ENCODE data around the gene FZR1.
A peak's percentile ranks its signal among the peaks of the same experiment; 100 is the strongest.

Gene FZR1

GRCh38 chr19:3533033-3533432 is 26.9 kb downstream of the FZR1 start:
- no peak for DNase-seq

- DNase-seq = no peak
These were observed 27.6 kb downstream of the FZR1 start for GRCh38 chr19:3533563-3534216.

GRCh38 chr19:3534375-3535234 is 28.5 kb downstream of the FZR1 start:
- DNase-seq = no peak

GRCh38 chr19:3535235-3535535 is 29.1 kb downstream of the FZR1 start:
- DNase-seq = no peak

- DNase-seq = no peak
These were observed 29.5 kb downstream of the FZR1 start for GRCh38 chr19:3535563-3535965.

GRCh38 chr19:3535981-3536380 is 29.9 kb downstream of the FZR1 start:
- DNase-seq = no peak

- DNase-seq = peak; percentile 62
These were observed 30.5 kb downstream of the FZR1 start for GRCh38 chr19:3536429-3537100.

- no peak for DNase-seq
These were observed 31.0 kb downstream of the FZR1 start for GRCh38 chr19:3537101-3537437.

- no peak for DNase-seq
These were observed 31.5 kb downstream of the FZR1 start for GRCh38 chr19:3537438-3538240.

- DNase-seq = no peak
These were observed 32.3 kb downstream of the FZR1 start for GRCh38 chr19:3538258-3538929.

GRCh38 chr19:3538965-3539755 is 33.0 kb downstream of the FZR1 start, which contains the start of gene TEKTIP1:
TEKTIP1 (plus strand) TSS chr19:3539174; CDS start chr19:3539178, 4 bp downstream.
- DNase-seq = peak; percentile 63

GRCh38 chr19:3539756-3540118 is 33.6 kb downstream of the FZR1 start:
- no peak for DNase-seq

- DNase-seq = no peak
These were observed 37.3 kb downstream of the FZR1 start for GRCh38 chr19:3543150-3544057.

GRCh38 chr19:3544058-3544376 is 37.9 kb downstream of the FZR1 start:
- no peak for DNase-seq

- peak; percentile 93 for DNase-seq
These were observed 38.9 kb downstream of the FZR1 start for GRCh38 chr19:3544742-3545668.

GRCh38 chr19:3545669-3546034 is 39.5 kb downstream of the FZR1 start:
- DNase-seq = no peak

GRCh38 chr19:3546119-3546518 is 40.0 kb downstream of the FZR1 start:
- no peak for DNase-seq

GRCh38 chr19:3547301-3547731 is 41.2 kb downstream of the FZR1 start:
- DNase-seq = peak; percentile 78

GRCh38 chr19:3547767-3548282 is 41.7 kb downstream of the FZR1 start:
- DNase-seq = no peak

All from activated effector memory CD4-positive, alpha-beta T cell treated with anti-CD3 and anti-CD28 coated beads, Interleukin-2, amount 50 U/mL, for 16 hours (primary cell).